ENCODE data around the gene DGKB.

The DGKB gene

GRCh38 chr7:14894826-14895225 is 7.7 kb downstream of the DGKB start:
- no peak for DNase-seq (ENCODE audit: low read depth)
- no peak overlapping the region for H3K4me3 ChIP-seq (ENCODE audit: low read depth, low read length)
- no peak for TF ChIP-seq CTCF (IDR thresholded peaks at IDR 0.05; ENCODE audit: low read depth, low read length, missing control alignments)

GRCh38 chr7:14892961-14893360 is 9.6 kb downstream of the DGKB start:
- no peak for TF ChIP-seq CTCF (IDR thresholded peaks at IDR 0.05; ENCODE audit: low read depth, low read length, missing control alignments)
- DNase-seq (ENCODE audit: low read depth), result no peak
- H3K4me3 ChIP-seq (ENCODE audit: low read depth, low read length), result no peak overlapping the region

- no peak for TF ChIP-seq CTCF (IDR thresholded peaks at IDR 0.05; ENCODE audit: low read depth, low read length, missing control alignments)
- no peak for DNase-seq (ENCODE audit: low read depth)
- no peak overlapping the region for H3K4me3 ChIP-seq (ENCODE audit: low read depth, low read length)
Measured at GRCh38 chr7:14891289-14891688, 11.3 kb downstream of the DGKB start.

- H3K4me3 ChIP-seq (ENCODE audit: low read depth, low read length), result no peak overlapping the region
- DNase-seq (ENCODE audit: low read depth), result no peak
- TF ChIP-seq CTCF (IDR thresholded peaks at IDR 0.05; ENCODE audit: low read depth, low read length, missing control alignments), result no peak
Measured at GRCh38 chr7:14888962-14889361, 13.6 kb downstream of the DGKB start.

- no peak for TF ChIP-seq CTCF (IDR thresholded peaks at IDR 0.05; ENCODE audit: low read depth, low read length, missing control alignments)
- no peak overlapping the region for H3K4me3 ChIP-seq (ENCODE audit: low read depth, low read length)
- DNase-seq (ENCODE audit: low read depth), result no peak
Measured at GRCh38 chr7:14886533-14886932, 16.0 kb downstream of the DGKB start.

GRCh38 chr7:14875941-14876587 is 26.5 kb downstream of the DGKB start:
- no peak for DNase-seq (ENCODE audit: low read depth)
- no peak for TF ChIP-seq CTCF (IDR thresholded peaks at IDR 0.05; ENCODE audit: low read depth, low read length, missing control alignments)
- H3K4me3 ChIP-seq (ENCODE audit: low read depth, low read length), result no peak overlapping the region

GRCh38 chr7:14871880-14872279 is 30.7 kb downstream of the DGKB start:
- DNase-seq (ENCODE audit: low read depth), result no peak
- no peak for TF ChIP-seq CTCF (IDR thresholded peaks at IDR 0.05; ENCODE audit: low read depth, low read length, missing control alignments)
- no peak overlapping the region for H3K4me3 ChIP-seq (ENCODE audit: low read depth, low read length)

Measured in GM12864 (cell line).